Measurements from ENCODE around the gene DGCR2. TPM values are rescaled to one million over a fixed set of nuclear protein-coding genes. Genes with fewer than 3 reads are reported as not detected.

Gene DGCR2
- total and polyA plus RNA-seq, 2 experiments from 2014 or later: 25.6 to 42.7 TPM

GRCh38 chr22:19109198-19110063, 12.8 kb downstream of the DGCR2 start:
- WGBS, 2 experiments (ENCODE audit: low coverage in 1 of 2, low lambda C conversion rate in 2 of 2, missing lambda C conversion rate in 2 of 2): 70 to 73% methylated on average over 7 of the region's 7 CpGs
- no peaks in the 10 kb centered on the region for H3K36me3 ChIP-seq (ENCODE audit: low read depth)
- H3F3A ChIP-seq (ENCODE audit: insufficient read depth): peaks cover 9% of the 10 kb centered on the region
- H4K20me1 ChIP-seq (ENCODE audit: insufficient read depth): peaks cover 13% of the 10 kb centered on the region; the same call in 1 of the 2 replicates
- no peak overlapping the region for H3K4me2 ChIP-seq (ENCODE audit: unreplicated experiment)
- no peak overlapping the region for H3K4me3 ChIP-seq
- no peaks in the 10 kb centered on the region for H3K9me2 ChIP-seq (ENCODE audit: insufficient read depth)
- TF ChIP-seq EZH2phosphoT487 (IDR thresholded peaks at IDR 0.05; ENCODE audit: insufficient read depth, low read depth) (no peak), EZH2 (IDR thresholded peaks at IDR 0.05; ENCODE audit: insufficient read depth, poor library complexity, severe bottlenecking) (no peak)
- H3K4me1 ChIP-seq (ENCODE audit: insufficient read depth): peaks cover 6% of the 10 kb centered on the region; the same call in 1 of the 2 replicates
- H2AFZ ChIP-seq: no peak overlapping the region
- H3K27ac ChIP-seq: peak overlapping the region; percentile 30; the same call in 1 of the 2 replicates
- no peaks in the 10 kb centered on the region for H3K27me3 ChIP-seq (replicated peaks; ENCODE audit: insufficient read depth)
- in situ Hi-C loops (cut with MboI): no loop called here
- DNase-seq: peak; percentile 65
- H3K79me2 ChIP-seq (ENCODE audit: insufficient read depth): peaks cover 98% of the 10 kb centered on the region
- no peak overlapping the region for H3K9ac ChIP-seq
- H3K9me3 ChIP-seq (ENCODE audit: low read depth): no peaks in the 10 kb centered on the region

GRCh38 chr22:19108807-19109197, 13.4 kb downstream of the DGCR2 start:
- Histone ChIP-seq H2AFZ (no peak overlapping the region), H3K9me3 (ENCODE audit: low read depth) (no peaks in the 10 kb centered on the region), H3K27ac (0 out of 2 replicates have a peak overlapping the region, but pooled peaks have one; percentile 30), H3K4me1 (ENCODE audit: insufficient read depth) (peaks cover 6% of the 10 kb centered on the region; the same call in 1 of the 2 replicates), H3K4me2 (ENCODE audit: unreplicated experiment) (no peak overlapping the region), H3K36me3 (ENCODE audit: low read depth) (no peaks in the 10 kb centered on the region), H3K9me2 (ENCODE audit: insufficient read depth) (no peaks in the 10 kb centered on the region), H4K20me1 (ENCODE audit: insufficient read depth) (peaks cover 13% of the 10 kb centered on the region; the same call in 1 of the 2 replicates), H3K9ac (no peak overlapping the region), H3K4me3 (no peak overlapping the region), H3K27me3 (replicated peaks; ENCODE audit: insufficient read depth) (no peaks in the 10 kb centered on the region), H3F3A (ENCODE audit: insufficient read depth) (peaks cover 9% of the 10 kb centered on the region), H3K79me2 (ENCODE audit: insufficient read depth) (peaks cover 99% of the 10 kb centered on the region)
- DNase-seq: no peak
- in situ Hi-C loops (cut with MboI): no loop called here
- no peak for TF ChIP-seq EZH2 (IDR thresholded peaks at IDR 0.05; ENCODE audit: insufficient read depth, poor library complexity, severe bottlenecking)
- no peak for TF ChIP-seq EZH2phosphoT487 (IDR thresholded peaks at IDR 0.05; ENCODE audit: insufficient read depth, low read depth)
- 81 to 83% methylated on average over 3 of the region's 3 CpGs for WGBS, 2 experiments (ENCODE audit: low coverage in 1 of 2, low lambda C conversion rate in 2 of 2, missing lambda C conversion rate in 2 of 2)

GRCh38 chr22:19107730-19108074, 14.5 kb downstream of the DGCR2 start:
- Histone ChIP-seq H3K4me1 (ENCODE audit: insufficient read depth) (peaks cover 6% of the 10 kb centered on the region; the same call in 1 of the 2 replicates), H3K9me3 (ENCODE audit: low read depth) (no peaks in the 10 kb centered on the region), H3K27ac (no peak overlapping the region), H3K36me3 (ENCODE audit: low read depth) (no peaks in the 10 kb centered on the region), H3K9ac (no peak overlapping the region), H3K79me2 (ENCODE audit: insufficient read depth) (peaks cover 99% of the 10 kb centered on the region), H4K20me1 (ENCODE audit: insufficient read depth) (peaks cover 17% of the 10 kb centered on the region), H2AFZ (no peak overlapping the region), H3F3A (ENCODE audit: insufficient read depth) (peaks cover 9% of the 10 kb centered on the region), H3K9me2 (ENCODE audit: insufficient read depth) (no peaks in the 10 kb centered on the region), H3K4me3 (no peak overlapping the region), H3K27me3 (replicated peaks; ENCODE audit: insufficient read depth) (no peaks in the 10 kb centered on the region), H3K4me2 (ENCODE audit: unreplicated experiment) (no peak overlapping the region)
- DNase-seq: no peak
- no peak for TF ChIP-seq EZH2 (IDR thresholded peaks at IDR 0.05; ENCODE audit: insufficient read depth, poor library complexity, severe bottlenecking)
- no peak for TF ChIP-seq EZH2phosphoT487 (IDR thresholded peaks at IDR 0.05; ENCODE audit: insufficient read depth, low read depth)
- in situ Hi-C loops (cut with MboI): no loop called here
- 90 to 93% methylated on average over 8 of the region's 8 CpGs for WGBS, 2 experiments (ENCODE audit: low coverage in 1 of 2, low lambda C conversion rate in 2 of 2, missing lambda C conversion rate in 2 of 2)

GRCh38 chr22:19106886-19107729, 15.1 kb downstream of the DGCR2 start:
- Histone ChIP-seq H3K9ac (no peak overlapping the region), H3K9me2 (ENCODE audit: insufficient read depth) (no peaks in the 10 kb centered on the region), H3K4me2 (ENCODE audit: unreplicated experiment) (no peak overlapping the region), H3K79me2 (ENCODE audit: insufficient read depth) (peaks cover 99% of the 10 kb centered on the region), H3K4me3 (no peak overlapping the region), H4K20me1 (ENCODE audit: insufficient read depth) (peaks cover 18% of the 10 kb centered on the region), H3K27ac (no peak overlapping the region), H3F3A (ENCODE audit: insufficient read depth) (peaks cover 9% of the 10 kb centered on the region), H3K27me3 (replicated peaks; ENCODE audit: insufficient read depth) (no peaks in the 10 kb centered on the region), H3K9me3 (ENCODE audit: low read depth) (no peaks in the 10 kb centered on the region), H2AFZ (no peak overlapping the region), H3K4me1 (ENCODE audit: insufficient read depth) (peaks cover 6% of the 10 kb centered on the region; the same call in 1 of the 2 replicates), H3K36me3 (ENCODE audit: low read depth) (no peaks in the 10 kb centered on the region)
- WGBS, 2 experiments (ENCODE audit: low coverage in 1 of 2, low lambda C conversion rate in 2 of 2, missing lambda C conversion rate in 2 of 2): 84 to 96% methylated on average over 3 of the region's 3 CpGs
- TF ChIP-seq EZH2phosphoT487 (IDR thresholded peaks at IDR 0.05; ENCODE audit: insufficient read depth, low read depth) (no peak), EZH2 (IDR thresholded peaks at IDR 0.05; ENCODE audit: insufficient read depth, poor library complexity, severe bottlenecking) (no peak)
- DNase-seq: no peak
- in situ Hi-C loops (cut with MboI): no loop called here

Measured in GM23248 (cell line).